Breast epithelium (tissue), 4 donors: ENCODE results near the gene MYLK. TPM values are rescaled to one million over a fixed set of nuclear protein-coding genes. Genes with fewer than 3 reads are reported as not detected.

Experiments
- DNase-seq, 2 donors: peaks; one replicate each; pipeline ENCODE4 v3.0.0-alpha.2; 2019; ENCODE audit warnings: low spot score in 2 of 2
- H3K27ac ChIP-seq, 2 donors: fragments of 200-600 bp; sonication (generic) in 1 of 2; one replicate each; pipeline ENCODE4 v1.5.1; 2016 to 2019; ENCODE audit warnings: mild to moderate bottlenecking in 1 of 2
- H3K27me3 ChIP-seq, 2 donors: fragments of 200-600 bp; sonication (generic) in 1 of 2; one replicate each; pipeline versions ENCODE4 v1.5.1 to v1.6.0; 2017 to 2019; ENCODE audit warnings: control low read depth in 1 of 2, mild to moderate bottlenecking in 1 of 2
- H3K36me3 ChIP-seq: fragments of 200-600 bp; one replicate; pipeline ENCODE4 v1.5.1; 2019
- H3K4me1 ChIP-seq, 2 donors: fragments of 200-600 bp; sonication (generic); one replicate each; pipeline ENCODE4 v1.5.1; 2016 to 2019; ENCODE audit warnings: control low read depth in 1 of 2
- H3K4me3 ChIP-seq, 3 donors: fragments of 200-600 bp; sonication (generic); 1 replicate in 2 of 3; 2 replicates in 1 of 3; pipeline ENCODE4 v1.5.1; 2016 to 2019; ENCODE audit warnings: mild to moderate bottlenecking in 3 of 3, moderate library complexity in 2 of 3
- H3K9me3 ChIP-seq, 2 donors: fragments of 200-600 bp; sonication (generic) in 1 of 2; one replicate each; pipeline ENCODE4 v1.5.1; 2016 to 2019; ENCODE audit warnings: control low read depth in 1 of 2
- CTCF ChIP-seq, 3 donors: fragments of 450-650 bp; IDR thresholded peaks; one replicate each; pipeline ENCODE4 v1.5.1; 2016 to 2017; ENCODE audit warnings: antibody characterized with exemption in 3 of 3, mild to moderate bottlenecking in 3 of 3, moderate library complexity in 3 of 3
- POLR2A ChIP-seq: fragments of 450-650 bp; IDR thresholded peaks from one replicate; pipeline ENCODE4 v1.6.1; 2016; ENCODE audit warnings: antibody characterized with exemption, mild to moderate bottlenecking, moderate library complexity
- POLR2AphosphoS5 ChIP-seq, 3 donors: sonication (generic); formaldehyde crosslinking; IDR thresholded peaks; one replicate each; pipeline ENCODE4 v1.6.1; 2017; ENCODE audit warnings: antibody characterized with exemption in 3 of 3
- intact Hi-C: fragments of 100-400 bp; cut with DNase I; formaldehyde crosslinking; loops from one replicate; pipeline ENCODE4 v1.15.1; 2023; ENCODE audit warnings: low total_unique reads
- total RNA-seq, 3 donors: library from RNA; depleted of rRNA; stranded (reverse); fragments of >200 nt; gene quantifications; one replicate each; pipeline ENCODE4 v1.1.0, GENCODE V29; 2016

Gene MYLK
- total RNA-seq, 3 donors from 2014 or later: 87.2 to 188 (median 181) TPM

GRCh38 chr3:123861081-123861836 is 22.9 kb downstream of the MYLK start:
- no peaks in the 10 kb centered on the region for H3K27me3 ChIP-seq
- intact Hi-C loops: no loop called here
- peaks cover 0 to 3% of the 10 kb centered on the region in 2 donors for H3K9me3 ChIP-seq
- no peaks in the 10 kb centered on the region for H3K4me1 ChIP-seq
- DNase-seq: no peak
- H3K27ac ChIP-seq: no peak overlapping the region
- no peaks in the 10 kb centered on the region for H3K36me3 ChIP-seq
- no peak overlapping the region for H3K4me3 ChIP-seq
- TF ChIP-seq CTCF (IDR thresholded peaks at IDR 0.05): no peak
- TF ChIP-seq POLR2A: no peak
- no peak for TF ChIP-seq POLR2AphosphoS5 (IDR thresholded peaks at IDR 0.05)

GRCh38 chr3:123859177-123859576 is 25.0 kb downstream of the MYLK start:
- Histone ChIP-seq H3K27me3 (no peaks in the 10 kb centered on the region), H3K36me3 (no peaks in the 10 kb centered on the region), H3K27ac (no peak overlapping the region), H3K9me3 (no peaks in the 10 kb centered on the region), H3K4me1 (no peaks in the 10 kb centered on the region), H3K4me3 (no peak overlapping the region)
- DNase-seq: no peak
- intact Hi-C loops: no loop called here
- TF ChIP-seq POLR2AphosphoS5 (IDR thresholded peaks at IDR 0.05) (no peak), POLR2A (no peak), CTCF (IDR thresholded peaks at IDR 0.05) (no peak)

- H3K4me1 ChIP-seq: no peaks in the 10 kb centered on the region
Observed at GRCh38 chr3:123854905-123855304, 29.2 kb downstream of the MYLK start.

GRCh38 chr3:123853686-123854372 is 30.3 kb downstream of the MYLK start:
- no peak for DNase-seq
- Histone ChIP-seq H3K27ac (no peak overlapping the region), H3K4me3 (no peak overlapping the region), H3K4me1 (no peaks in the 10 kb centered on the region), H3K9me3 (peaks cover 3 to 9% of the 10 kb centered on the region in 2 donors), H3K36me3 (no peaks in the 10 kb centered on the region), H3K27me3 (no peaks in the 10 kb centered on the region)
- TF ChIP-seq CTCF (IDR thresholded peaks at IDR 0.05) (no peak), POLR2AphosphoS5 (IDR thresholded peaks at IDR 0.05) (no peak), POLR2A (no peak)
- intact Hi-C loops: no loop called here

More at GRCh38 chr3:123854905-123855304, 29.2 kb downstream of the MYLK start:
- DNase-seq: no peak
- TF ChIP-seq CTCF (IDR thresholded peaks at IDR 0.05) (no peak), POLR2AphosphoS5 (IDR thresholded peaks at IDR 0.05) (no peak), POLR2A (no peak)
- Histone ChIP-seq H3K27ac (no peak overlapping the region), H3K9me3 (no peaks in the 10 kb centered on the region), H3K4me3 (no peak overlapping the region), H3K36me3 (no peaks in the 10 kb centered on the region), H3K27me3 (no peaks in the 10 kb centered on the region)
- intact Hi-C loops: no loop called here

- no peak for DNase-seq
- Histone ChIP-seq H3K27me3 (no peaks in the 10 kb centered on the region), H3K4me3 (no peak overlapping the region), H3K36me3 (no peaks in the 10 kb centered on the region), H3K9me3 (peaks cover 6 to 38% of the 10 kb centered on the region in 2 donors), H3K27ac (no peak overlapping the region), H3K4me1 (no peaks in the 10 kb centered on the region)
- intact Hi-C loops: no loop called here
- no peak for TF ChIP-seq POLR2AphosphoS5 (IDR thresholded peaks at IDR 0.05)
- TF ChIP-seq CTCF (IDR thresholded peaks at IDR 0.05): no peak
- TF ChIP-seq POLR2A: no peak
Observed at GRCh38 chr3:123847209-123847608, 36.9 kb downstream of the MYLK start.
